HCT116 (cell line): Measurements from ENCODE around the gene GXYLT2.

Experiments
- CEBPB ChIP-seq: IDR thresholded peaks from 2 replicates; pipeline ENCODE4 v1.6.1; 2012; ENCODE audit warnings: low read depth
- EGR1 ChIP-seq: IDR thresholded peaks from 2 replicates; pipeline ENCODE4 v1.6.1; 2012; ENCODE audit warnings: low read depth
- FOSL1 ChIP-seq: IDR thresholded peaks from 2 replicates; pipeline ENCODE4 v1.6.1; 2012; ENCODE audit warnings: low read depth
- POLR2A ChIP-seq: IDR thresholded peaks from 2 replicates; pipeline ENCODE4 v1.7.0; 2011; ENCODE audit warnings: borderline replicate concordance; ENCODE audit not compliant: insufficient read depth, insufficient read length; ENCODE audit errors: extremely low read depth
- POLR2AphosphoS5 ChIP-seq: IDR thresholded peaks from 2 replicates; pipeline ENCODE4 v1.6.1; 2011; ENCODE audit warnings: mild to moderate bottlenecking, low read depth, low read length, moderate library complexity
- TCF7L2 ChIP-seq: IDR thresholded peaks from 2 replicates; pipeline ENCODE4 v1.7.0; 2011; ENCODE audit warnings: borderline replicate concordance, inconsistent platforms; ENCODE audit not compliant: insufficient read depth, insufficient read length; ENCODE audit errors: extremely low read depth
- YY1 ChIP-seq: IDR thresholded peaks from 2 replicates; pipeline ENCODE4 v1.6.1; 2011; ENCODE audit warnings: low read length, low read depth, moderate library complexity, mild to moderate bottlenecking; ENCODE audit not compliant: insufficient replicate concordance; ENCODE audit errors: extremely low read depth
- ZNF274 ChIP-seq: fragments of 200-500 bp; sonication (Bioruptor generic); IDR thresholded peaks from 2 replicates; pipeline ENCODE4 v1.6.1; 2014; ENCODE audit warnings: mild to moderate bottlenecking, low read depth, low read length, inconsistent platforms
- TF ChIP-seq, protein P1 (sequence below): IDR thresholded peaks from 2 replicates; pipeline ENCODE4 v1.6.1; 2012
- TF ChIP-seq, protein P2 (sequence below), 3 experiments: fragments of 200-600 bp in 1 of 3; sonication (generic) in 1 of 3; IDR thresholded peaks in 2 of 3; conservative IDR thresholded peaks in 1 of 3; 2 replicates each; pipeline ENCODE4 v1.5.1; 2012 to 2017; ENCODE audit warnings: low read depth in 2 of 3, low read length in 2 of 3, antibody characterized with exemption in 1 of 3, borderline replicate concordance in 1 of 3, control low read depth in 1 of 3, mild to moderate bottlenecking in 1 of 3, mixed read lengths in 1 of 3, mixed run types in 1 of 3, moderate library complexity in 1 of 3; ENCODE audit not compliant: insufficient read depth in 1 of 3
- TF ChIP-seq, protein P3 (sequence below): IDR thresholded peaks from 2 replicates; pipeline ENCODE4 v1.6.1; 2012; ENCODE audit warnings: low read depth

DNA sequence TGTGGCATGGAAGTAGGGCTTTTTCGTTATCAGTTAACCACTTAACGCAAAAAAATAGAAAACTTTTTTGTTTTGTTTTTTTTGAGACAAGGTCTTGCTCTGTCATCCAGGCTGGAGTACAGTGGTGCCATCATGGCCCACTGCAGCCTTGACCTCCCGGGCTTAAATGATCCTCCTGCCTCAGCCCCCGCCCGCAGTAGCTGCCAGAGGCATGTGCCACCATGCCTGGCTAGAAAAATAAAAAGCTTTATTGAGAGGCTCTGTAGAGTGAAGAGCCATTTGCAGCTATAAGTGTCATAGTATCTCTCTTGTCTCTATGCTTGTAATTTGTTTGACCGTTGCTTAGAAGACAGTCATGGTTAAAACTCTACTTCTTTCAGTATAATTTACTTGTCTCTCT, 122.3 kb downstream of the GXYLT2 start:
- TF ChIP-seq, protein P1, sequence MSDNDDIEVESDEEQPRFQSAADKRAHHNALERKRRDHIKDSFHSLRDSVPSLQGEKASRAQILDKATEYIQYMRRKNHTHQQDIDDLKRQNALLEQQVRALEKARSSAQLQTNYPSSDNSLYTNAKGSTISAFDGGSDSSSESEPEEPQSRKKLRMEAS, result no peak
- TF ChIP-seq CEBPB (no peak), TCF7L2 (no peak), FOSL1 (no peak), POLR2A (no peak), ZNF274 (no peak), YY1 (no peak), EGR1 (no peak), POLR2AphosphoS5 (no peak)
- TF ChIP-seq, protein P2, sequence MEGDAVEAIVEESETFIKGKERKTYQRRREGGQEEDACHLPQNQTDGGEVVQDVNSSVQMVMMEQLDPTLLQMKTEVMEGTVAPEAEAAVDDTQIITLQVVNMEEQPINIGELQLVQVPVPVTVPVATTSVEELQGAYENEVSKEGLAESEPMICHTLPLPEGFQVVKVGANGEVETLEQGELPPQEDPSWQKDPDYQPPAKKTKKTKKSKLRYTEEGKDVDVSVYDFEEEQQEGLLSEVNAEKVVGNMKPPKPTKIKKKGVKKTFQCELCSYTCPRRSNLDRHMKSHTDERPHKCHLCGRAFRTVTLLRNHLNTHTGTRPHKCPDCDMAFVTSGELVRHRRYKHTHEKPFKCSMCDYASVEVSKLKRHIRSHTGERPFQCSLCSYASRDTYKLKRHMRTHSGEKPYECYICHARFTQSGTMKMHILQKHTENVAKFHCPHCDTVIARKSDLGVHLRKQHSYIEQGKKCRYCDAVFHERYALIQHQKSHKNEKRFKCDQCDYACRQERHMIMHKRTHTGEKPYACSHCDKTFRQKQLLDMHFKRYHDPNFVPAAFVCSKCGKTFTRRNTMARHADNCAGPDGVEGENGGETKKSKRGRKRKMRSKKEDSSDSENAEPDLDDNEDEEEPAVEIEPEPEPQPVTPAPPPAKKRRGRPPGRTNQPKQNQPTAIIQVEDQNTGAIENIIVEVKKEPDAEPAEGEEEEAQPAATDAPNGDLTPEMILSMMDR (IDR thresholded peaks at IDR 0.05 in 2 of 3, conservative IDR thresholded peaks at IDR 0.05 in 1 of 3; ENCODE audit: borderline replicate concordance in 1 of 3, insufficient read depth in 1 of 3, low read depth in 2 of 3, low read length in 2 of 3), result no peak
- TF ChIP-seq, protein P3, sequence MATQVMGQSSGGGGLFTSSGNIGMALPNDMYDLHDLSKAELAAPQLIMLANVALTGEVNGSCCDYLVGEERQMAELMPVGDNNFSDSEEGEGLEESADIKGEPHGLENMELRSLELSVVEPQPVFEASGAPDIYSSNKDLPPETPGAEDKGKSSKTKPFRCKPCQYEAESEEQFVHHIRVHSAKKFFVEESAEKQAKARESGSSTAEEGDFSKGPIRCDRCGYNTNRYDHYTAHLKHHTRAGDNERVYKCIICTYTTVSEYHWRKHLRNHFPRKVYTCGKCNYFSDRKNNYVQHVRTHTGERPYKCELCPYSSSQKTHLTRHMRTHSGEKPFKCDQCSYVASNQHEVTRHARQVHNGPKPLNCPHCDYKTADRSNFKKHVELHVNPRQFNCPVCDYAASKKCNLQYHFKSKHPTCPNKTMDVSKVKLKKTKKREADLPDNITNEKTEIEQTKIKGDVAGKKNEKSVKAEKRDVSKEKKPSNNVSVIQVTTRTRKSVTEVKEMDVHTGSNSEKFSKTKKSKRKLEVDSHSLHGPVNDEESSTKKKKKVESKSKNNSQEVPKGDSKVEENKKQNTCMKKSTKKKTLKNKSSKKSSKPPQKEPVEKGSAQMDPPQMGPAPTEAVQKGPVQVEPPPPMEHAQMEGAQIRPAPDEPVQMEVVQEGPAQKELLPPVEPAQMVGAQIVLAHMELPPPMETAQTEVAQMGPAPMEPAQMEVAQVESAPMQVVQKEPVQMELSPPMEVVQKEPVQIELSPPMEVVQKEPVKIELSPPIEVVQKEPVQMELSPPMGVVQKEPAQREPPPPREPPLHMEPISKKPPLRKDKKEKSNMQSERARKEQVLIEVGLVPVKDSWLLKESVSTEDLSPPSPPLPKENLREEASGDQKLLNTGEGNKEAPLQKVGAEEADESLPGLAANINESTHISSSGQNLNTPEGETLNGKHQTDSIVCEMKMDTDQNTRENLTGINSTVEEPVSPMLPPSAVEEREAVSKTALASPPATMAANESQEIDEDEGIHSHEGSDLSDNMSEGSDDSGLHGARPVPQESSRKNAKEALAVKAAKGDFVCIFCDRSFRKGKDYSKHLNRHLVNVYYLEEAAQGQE, result no peak
